ENCODE results near the gene STK11IP. TPM values are rescaled to one million over a fixed set of nuclear protein-coding genes. Genes with fewer than 3 reads are reported as not detected.

The STK11IP gene
- total RNA-seq, 1 experiment from 2014 or later = 39.9 TPM

DNA sequence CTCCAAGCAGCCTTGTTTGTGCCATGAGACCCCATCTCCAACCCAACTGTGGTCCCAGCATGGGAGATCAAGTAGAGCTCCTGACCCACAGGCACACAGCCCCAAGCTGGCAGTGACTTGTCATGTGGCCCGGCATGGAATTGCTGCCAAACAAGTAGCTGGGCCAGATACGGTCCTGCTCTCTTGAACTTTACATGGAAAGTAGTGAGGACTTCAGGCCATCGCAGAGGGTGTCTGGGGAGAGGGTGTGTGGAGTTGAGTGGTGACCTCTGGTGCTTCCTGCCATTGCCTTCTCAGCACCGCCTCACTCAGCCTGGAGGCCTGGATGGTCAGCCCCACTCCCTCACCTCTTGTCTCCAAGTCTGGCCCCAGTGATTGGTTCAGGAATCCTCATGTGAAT, 18.9 kb downstream of the STK11IP start:
- TF ChIP-seq, protein P1, sequence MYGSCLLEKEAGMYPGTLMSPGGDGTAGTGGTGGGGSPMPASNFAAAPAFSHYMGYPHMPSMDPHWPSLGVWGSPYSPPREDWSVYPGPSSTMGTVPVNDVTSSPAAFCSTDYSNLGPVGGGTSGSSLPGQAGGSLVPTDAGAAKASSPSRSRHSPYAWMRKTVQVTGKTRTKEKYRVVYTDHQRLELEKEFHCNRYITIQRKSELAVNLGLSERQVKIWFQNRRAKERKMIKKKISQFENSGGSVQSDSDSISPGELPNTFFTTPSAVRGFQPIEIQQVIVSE (CRISPR knock-in tag; IDR thresholded peaks at IDR 0.05; ENCODE audit: borderline replicate concordance) = no peak
- TF ChIP-seq, protein P2, sequence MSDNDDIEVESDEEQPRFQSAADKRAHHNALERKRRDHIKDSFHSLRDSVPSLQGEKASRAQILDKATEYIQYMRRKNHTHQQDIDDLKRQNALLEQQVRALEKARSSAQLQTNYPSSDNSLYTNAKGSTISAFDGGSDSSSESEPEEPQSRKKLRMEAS (CRISPR knock-in tag; IDR thresholded peaks at IDR 0.05) = no peak
- TF ChIP-seq ELF4 (CRISPR knock-in tag; IDR thresholded peaks at IDR 0.05; ENCODE audit: low read depth) = no peak
- TF ChIP-seq SMAD3 (CRISPR knock-in tag; IDR thresholded peaks at IDR 0.05; ENCODE audit: borderline replicate concordance) = no peak
- no peak for TF ChIP-seq NR1H2 (CRISPR knock-in tag; IDR thresholded peaks at IDR 0.05)
- TF ChIP-seq RORB (CRISPR knock-in tag; IDR thresholded peaks at IDR 0.05) = no peak
- no peak for TF ChIP-seq NFE2L1 (CRISPR knock-in tag; IDR thresholded peaks at IDR 0.05)
- TF ChIP-seq, protein P3, sequence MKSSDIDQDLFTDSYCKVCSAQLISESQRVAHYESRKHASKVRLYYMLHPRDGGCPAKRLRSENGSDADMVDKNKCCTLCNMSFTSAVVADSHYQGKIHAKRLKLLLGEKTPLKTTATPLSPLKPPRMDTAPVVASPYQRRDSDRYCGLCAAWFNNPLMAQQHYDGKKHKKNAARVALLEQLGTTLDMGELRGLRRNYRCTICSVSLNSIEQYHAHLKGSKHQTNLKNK (CRISPR knock-in tag; IDR thresholded peaks at IDR 0.05) = no peak
- TF ChIP-seq SOX15 (CRISPR knock-in tag; IDR thresholded peaks at IDR 0.05) = no peak
- TF ChIP-seq, protein P4, sequence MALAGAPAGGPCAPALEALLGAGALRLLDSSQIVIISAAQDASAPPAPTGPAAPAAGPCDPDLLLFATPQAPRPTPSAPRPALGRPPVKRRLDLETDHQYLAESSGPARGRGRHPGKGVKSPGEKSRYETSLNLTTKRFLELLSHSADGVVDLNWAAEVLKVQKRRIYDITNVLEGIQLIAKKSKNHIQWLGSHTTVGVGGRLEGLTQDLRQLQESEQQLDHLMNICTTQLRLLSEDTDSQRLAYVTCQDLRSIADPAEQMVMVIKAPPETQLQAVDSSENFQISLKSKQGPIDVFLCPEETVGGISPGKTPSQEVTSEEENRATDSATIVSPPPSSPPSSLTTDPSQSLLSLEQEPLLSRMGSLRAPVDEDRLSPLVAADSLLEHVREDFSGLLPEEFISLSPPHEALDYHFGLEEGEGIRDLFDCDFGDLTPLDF (CRISPR knock-in tag; IDR thresholded peaks at IDR 0.05) = no peak
- TF ChIP-seq TEAD1 (CRISPR knock-in tag; IDR thresholded peaks at IDR 0.05) = no peak
- TF ChIP-seq, protein P5, sequence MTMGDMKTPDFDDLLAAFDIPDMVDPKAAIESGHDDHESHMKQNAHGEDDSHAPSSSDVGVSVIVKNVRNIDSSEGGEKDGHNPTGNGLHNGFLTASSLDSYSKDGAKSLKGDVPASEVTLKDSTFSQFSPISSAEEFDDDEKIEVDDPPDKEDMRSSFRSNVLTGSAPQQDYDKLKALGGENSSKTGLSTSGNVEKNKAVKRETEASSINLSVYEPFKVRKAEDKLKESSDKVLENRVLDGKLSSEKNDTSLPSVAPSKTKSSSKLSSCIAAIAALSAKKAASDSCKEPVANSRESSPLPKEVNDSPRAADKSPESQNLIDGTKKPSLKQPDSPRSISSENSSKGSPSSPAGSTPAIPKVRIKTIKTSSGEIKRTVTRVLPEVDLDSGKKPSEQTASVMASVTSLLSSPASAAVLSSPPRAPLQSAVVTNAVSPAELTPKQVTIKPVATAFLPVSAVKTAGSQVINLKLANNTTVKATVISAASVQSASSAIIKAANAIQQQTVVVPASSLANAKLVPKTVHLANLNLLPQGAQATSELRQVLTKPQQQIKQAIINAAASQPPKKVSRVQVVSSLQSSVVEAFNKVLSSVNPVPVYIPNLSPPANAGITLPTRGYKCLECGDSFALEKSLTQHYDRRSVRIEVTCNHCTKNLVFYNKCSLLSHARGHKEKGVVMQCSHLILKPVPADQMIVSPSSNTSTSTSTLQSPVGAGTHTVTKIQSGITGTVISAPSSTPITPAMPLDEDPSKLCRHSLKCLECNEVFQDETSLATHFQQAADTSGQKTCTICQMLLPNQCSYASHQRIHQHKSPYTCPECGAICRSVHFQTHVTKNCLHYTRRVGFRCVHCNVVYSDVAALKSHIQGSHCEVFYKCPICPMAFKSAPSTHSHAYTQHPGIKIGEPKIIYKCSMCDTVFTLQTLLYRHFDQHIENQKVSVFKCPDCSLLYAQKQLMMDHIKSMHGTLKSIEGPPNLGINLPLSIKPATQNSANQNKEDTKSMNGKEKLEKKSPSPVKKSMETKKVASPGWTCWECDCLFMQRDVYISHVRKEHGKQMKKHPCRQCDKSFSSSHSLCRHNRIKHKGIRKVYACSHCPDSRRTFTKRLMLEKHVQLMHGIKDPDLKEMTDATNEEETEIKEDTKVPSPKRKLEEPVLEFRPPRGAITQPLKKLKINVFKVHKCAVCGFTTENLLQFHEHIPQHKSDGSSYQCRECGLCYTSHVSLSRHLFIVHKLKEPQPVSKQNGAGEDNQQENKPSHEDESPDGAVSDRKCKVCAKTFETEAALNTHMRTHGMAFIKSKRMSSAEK (CRISPR knock-in tag; IDR thresholded peaks at IDR 0.05; ENCODE audit: borderline replicate concordance) = no peak
- TF ChIP-seq, protein P6, sequence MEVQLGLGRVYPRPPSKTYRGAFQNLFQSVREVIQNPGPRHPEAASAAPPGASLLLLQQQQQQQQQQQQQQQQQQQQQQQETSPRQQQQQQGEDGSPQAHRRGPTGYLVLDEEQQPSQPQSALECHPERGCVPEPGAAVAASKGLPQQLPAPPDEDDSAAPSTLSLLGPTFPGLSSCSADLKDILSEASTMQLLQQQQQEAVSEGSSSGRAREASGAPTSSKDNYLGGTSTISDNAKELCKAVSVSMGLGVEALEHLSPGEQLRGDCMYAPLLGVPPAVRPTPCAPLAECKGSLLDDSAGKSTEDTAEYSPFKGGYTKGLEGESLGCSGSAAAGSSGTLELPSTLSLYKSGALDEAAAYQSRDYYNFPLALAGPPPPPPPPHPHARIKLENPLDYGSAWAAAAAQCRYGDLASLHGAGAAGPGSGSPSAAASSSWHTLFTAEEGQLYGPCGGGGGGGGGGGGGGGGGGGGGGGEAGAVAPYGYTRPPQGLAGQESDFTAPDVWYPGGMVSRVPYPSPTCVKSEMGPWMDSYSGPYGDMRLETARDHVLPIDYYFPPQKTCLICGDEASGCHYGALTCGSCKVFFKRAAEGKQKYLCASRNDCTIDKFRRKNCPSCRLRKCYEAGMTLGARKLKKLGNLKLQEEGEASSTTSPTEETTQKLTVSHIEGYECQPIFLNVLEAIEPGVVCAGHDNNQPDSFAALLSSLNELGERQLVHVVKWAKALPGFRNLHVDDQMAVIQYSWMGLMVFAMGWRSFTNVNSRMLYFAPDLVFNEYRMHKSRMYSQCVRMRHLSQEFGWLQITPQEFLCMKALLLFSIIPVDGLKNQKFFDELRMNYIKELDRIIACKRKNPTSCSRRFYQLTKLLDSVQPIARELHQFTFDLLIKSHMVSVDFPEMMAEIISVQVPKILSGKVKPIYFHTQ (CRISPR knock-in tag; IDR thresholded peaks at IDR 0.05) = no peak
- TF ChIP-seq, protein P7, sequence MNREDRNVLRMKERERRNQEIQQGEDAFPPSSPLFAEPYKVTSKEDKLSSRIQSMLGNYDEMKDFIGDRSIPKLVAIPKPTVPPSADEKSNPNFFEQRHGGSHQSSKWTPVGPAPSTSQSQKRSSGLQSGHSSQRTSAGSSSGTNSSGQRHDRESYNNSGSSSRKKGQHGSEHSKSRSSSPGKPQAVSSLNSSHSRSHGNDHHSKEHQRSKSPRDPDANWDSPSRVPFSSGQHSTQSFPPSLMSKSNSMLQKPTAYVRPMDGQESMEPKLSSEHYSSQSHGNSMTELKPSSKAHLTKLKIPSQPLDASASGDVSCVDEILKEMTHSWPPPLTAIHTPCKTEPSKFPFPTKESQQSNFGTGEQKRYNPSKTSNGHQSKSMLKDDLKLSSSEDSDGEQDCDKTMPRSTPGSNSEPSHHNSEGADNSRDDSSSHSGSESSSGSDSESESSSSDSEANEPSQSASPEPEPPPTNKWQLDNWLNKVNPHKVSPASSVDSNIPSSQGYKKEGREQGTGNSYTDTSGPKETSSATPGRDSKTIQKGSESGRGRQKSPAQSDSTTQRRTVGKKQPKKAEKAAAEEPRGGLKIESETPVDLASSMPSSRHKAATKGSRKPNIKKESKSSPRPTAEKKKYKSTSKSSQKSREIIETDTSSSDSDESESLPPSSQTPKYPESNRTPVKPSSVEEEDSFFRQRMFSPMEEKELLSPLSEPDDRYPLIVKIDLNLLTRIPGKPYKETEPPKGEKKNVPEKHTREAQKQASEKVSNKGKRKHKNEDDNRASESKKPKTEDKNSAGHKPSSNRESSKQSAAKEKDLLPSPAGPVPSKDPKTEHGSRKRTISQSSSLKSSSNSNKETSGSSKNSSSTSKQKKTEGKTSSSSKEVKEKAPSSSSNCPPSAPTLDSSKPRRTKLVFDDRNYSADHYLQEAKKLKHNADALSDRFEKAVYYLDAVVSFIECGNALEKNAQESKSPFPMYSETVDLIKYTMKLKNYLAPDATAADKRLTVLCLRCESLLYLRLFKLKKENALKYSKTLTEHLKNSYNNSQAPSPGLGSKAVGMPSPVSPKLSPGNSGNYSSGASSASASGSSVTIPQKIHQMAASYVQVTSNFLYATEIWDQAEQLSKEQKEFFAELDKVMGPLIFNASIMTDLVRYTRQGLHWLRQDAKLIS (CRISPR knock-in tag; IDR thresholded peaks at IDR 0.05; ENCODE audit: borderline replicate concordance) = no peak
- TF ChIP-seq, protein P8, sequence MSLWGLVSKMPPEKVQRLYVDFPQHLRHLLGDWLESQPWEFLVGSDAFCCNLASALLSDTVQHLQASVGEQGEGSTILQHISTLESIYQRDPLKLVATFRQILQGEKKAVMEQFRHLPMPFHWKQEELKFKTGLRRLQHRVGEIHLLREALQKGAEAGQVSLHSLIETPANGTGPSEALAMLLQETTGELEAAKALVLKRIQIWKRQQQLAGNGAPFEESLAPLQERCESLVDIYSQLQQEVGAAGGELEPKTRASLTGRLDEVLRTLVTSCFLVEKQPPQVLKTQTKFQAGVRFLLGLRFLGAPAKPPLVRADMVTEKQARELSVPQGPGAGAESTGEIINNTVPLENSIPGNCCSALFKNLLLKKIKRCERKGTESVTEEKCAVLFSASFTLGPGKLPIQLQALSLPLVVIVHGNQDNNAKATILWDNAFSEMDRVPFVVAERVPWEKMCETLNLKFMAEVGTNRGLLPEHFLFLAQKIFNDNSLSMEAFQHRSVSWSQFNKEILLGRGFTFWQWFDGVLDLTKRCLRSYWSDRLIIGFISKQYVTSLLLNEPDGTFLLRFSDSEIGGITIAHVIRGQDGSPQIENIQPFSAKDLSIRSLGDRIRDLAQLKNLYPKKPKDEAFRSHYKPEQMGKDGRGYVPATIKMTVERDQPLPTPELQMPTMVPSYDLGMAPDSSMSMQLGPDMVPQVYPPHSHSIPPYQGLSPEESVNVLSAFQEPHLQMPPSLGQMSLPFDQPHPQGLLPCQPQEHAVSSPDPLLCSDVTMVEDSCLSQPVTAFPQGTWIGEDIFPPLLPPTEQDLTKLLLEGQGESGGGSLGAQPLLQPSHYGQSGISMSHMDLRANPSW (CRISPR knock-in tag; conservative IDR thresholded peaks at IDR 0.05; ENCODE audit: low read depth) = no peak
- no peak for TF ChIP-seq NR2C2 (CRISPR knock-in tag; IDR thresholded peaks at IDR 0.05)
- no peak for TF ChIP-seq ZNF219 (CRISPR knock-in tag; IDR thresholded peaks at IDR 0.05; ENCODE audit: borderline replicate concordance)
- TF ChIP-seq NFYB (CRISPR knock-in tag; conservative IDR thresholded peaks at IDR 0.05; ENCODE audit: low read depth) = no peak
- no peak for TF ChIP-seq JUN (CRISPR knock-in tag; IDR thresholded peaks at IDR 0.05)
- TF ChIP-seq, protein P9, sequence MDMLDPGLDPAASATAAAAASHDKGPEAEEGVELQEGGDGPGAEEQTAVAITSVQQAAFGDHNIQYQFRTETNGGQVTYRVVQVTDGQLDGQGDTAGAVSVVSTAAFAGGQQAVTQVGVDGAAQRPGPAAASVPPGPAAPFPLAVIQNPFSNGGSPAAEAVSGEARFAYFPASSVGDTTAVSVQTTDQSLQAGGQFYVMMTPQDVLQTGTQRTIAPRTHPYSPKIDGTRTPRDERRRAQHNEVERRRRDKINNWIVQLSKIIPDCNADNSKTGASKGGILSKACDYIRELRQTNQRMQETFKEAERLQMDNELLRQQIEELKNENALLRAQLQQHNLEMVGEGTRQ (CRISPR knock-in tag; IDR thresholded peaks at IDR 0.05) = no peak
- CTCF ChIA-PET = interaction anchor here (1.0 kb wide), 3 partner anchors 26 to 120 kb away, joined by 3 to 4 read pairs (median 3); no protein-coding TSS in a partner anchor

More for the DNA sequence above, 18.9 kb downstream of the STK11IP start:
- Mint-ChIP-seq H3K4me3 (no peak overlapping the region), H3K27me3 (ENCODE audit: low read depth) (peaks cover 2% of the 10 kb centered on the region; the same call in 1 of the 2 replicates), H3K4me1 (no peaks in the 10 kb centered on the region), H3K9me3 (no peaks in the 10 kb centered on the region), H3K27ac (no peak overlapping the region), H3K36me3 (peaks cover 4% of the 10 kb centered on the region; the same call in 1 of the 2 replicates)
- POLR2A ChIA-PET = no interaction called here
- ATAC-seq (no peak), DNase-seq (ENCODE audit: low spot score) (no peak)
